OCI-LY3 (cell line): ENCODE data around the gene EARS2.

ENCODE experiments used
- H2AFZ ChIP-seq: fragments of 200-600, 300-600 bp; shearing (Covaris generic); 2 replicates; pipeline ENCODE4 v1.6.0; 2014; ENCODE audit warnings: antibody characterized with exemption, low read depth, low read length
- H3K27ac ChIP-seq: fragments of 200-600, 300-600 bp; sonication (generic); 2 replicates; pipeline ENCODE4 v1.5.1; 2014; ENCODE audit warnings: mild to moderate bottlenecking, low read length, moderate library complexity, mixed read lengths
- H3K27me3 ChIP-seq: fragments of 200-600, 300-600 bp; sonication (generic); 2 replicates; pipeline ENCODE4 v1.6.1; 2014; ENCODE audit warnings: low read depth, low read length, mixed read lengths
- H3K36me3 ChIP-seq: fragments of 200-600, 300-600 bp; sonication (generic); replicated peaks from 2 replicates; pipeline ENCODE3; 2014; ENCODE audit warnings: low read depth, low read length, mixed read lengths
- H3K4me1 ChIP-seq: fragments of 300-600, 200-600 bp; sonication (generic); 2 replicates; pipeline ENCODE4 v1.6.1; 2014; ENCODE audit warnings: low read length, mixed read lengths
- H3K4me2 ChIP-seq: fragments of 200-600, 300-600 bp; sonication (generic); 2 replicates; pipeline ENCODE4 v1.6.1; 2014; ENCODE audit warnings: low read length, mixed read lengths
- H3K4me3 ChIP-seq: fragments of 300-600, 200-600 bp; sonication (generic); 2 replicates; pipeline ENCODE4 v1.5.1; 2014; ENCODE audit warnings: antibody characterized with exemption, mild to moderate bottlenecking, low read length, moderate library complexity
- H3K79me2 ChIP-seq: fragments of 300-600, 200-600 bp; shearing (Covaris generic); 2 replicates; pipeline ENCODE4 v1.6.1; 2014; ENCODE audit warnings: mild to moderate bottlenecking, low read length, mixed read lengths
- H3K9ac ChIP-seq: fragments of 300-600, 200-600 bp; shearing (Covaris generic); 2 replicates; pipeline ENCODE4 v1.6.0; 2014; ENCODE audit warnings: mild to moderate bottlenecking, low read length, moderate library complexity
- H3K9me3 ChIP-seq: fragments of 200-600, 300-600 bp; shearing (Covaris generic); 2 replicates; pipeline ENCODE4 v1.6.1; 2014; ENCODE audit warnings: low read length, mixed read lengths; ENCODE audit not compliant: insufficient read depth
- H4K20me1 ChIP-seq: fragments of 200-600, 300-600 bp; sonication (generic); 2 replicates; pipeline ENCODE4 v1.6.1; 2016; ENCODE audit warnings: low read length, mixed read lengths; ENCODE audit not compliant: insufficient read depth
- EZH2phosphoT487 ChIP-seq: fragments of 200-600 bp; shearing (Covaris generic); IDR thresholded peaks from 2 replicates; pipeline ENCODE4 v1.6.1; 2018; ENCODE audit warnings: antibody characterized with exemption, mixed run types, low read depth
- TF ChIP-seq, protein P1 (sequence below): fragments of 200-600, 300-600 bp; sonication (generic); IDR thresholded peaks from 2 replicates; pipeline ENCODE4 v1.5.1; 2014; ENCODE audit warnings: antibody characterized with exemption, low read length, low read depth

EARS2 gene

DNA sequence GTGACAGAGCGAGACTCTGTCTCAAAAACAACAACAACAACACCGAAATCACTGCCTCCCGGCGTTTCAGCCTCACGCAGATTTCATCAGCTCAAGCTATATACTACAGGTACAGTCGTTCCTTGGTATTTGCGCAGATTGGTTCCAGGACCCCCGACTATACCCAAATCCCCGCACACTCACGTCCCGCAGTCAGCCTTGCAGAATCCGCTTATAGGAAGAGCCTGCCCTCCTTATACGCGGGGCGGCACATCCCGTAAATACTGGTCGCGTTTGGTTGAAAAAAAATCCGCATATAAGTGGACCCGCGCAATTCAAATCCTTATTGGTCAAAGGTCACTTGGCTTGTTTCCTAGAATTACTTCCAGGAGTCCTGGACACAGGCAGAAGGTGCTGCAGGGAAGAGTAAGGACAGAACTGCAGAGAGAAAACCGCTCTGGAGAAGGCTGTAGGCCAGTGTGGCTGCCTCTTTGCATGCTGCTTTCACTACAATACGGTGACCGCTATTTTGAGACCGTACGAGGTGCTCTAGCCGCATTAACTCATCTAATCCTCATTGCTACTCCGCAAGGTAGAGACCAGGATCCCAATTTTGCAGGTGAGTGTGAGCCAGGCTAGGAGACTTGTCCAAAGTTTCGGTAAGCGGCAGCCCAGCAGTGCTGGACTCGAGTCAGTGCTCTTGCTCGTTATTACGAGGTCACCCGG, 38.2 kb upstream of the EARS2 start:
- H3K79me2 ChIP-seq: peaks cover 56% of the 10 kb centered on the region
- peak overlapping the region; percentile 83 for H3K4me2 ChIP-seq
- no peaks in the 10 kb centered on the region for H3K9me3 ChIP-seq
- peak overlapping the region; percentile 94 for H3K4me3 ChIP-seq
- peaks cover 22% of the 10 kb centered on the region for H3K36me3 ChIP-seq
- H3K27me3 ChIP-seq: no peaks in the 10 kb centered on the region
- H4K20me1 ChIP-seq: peaks cover 17% of the 10 kb centered on the region
- H3K9ac ChIP-seq: peak overlapping the region; percentile 87
- H3K4me1 ChIP-seq: peaks cover 18% of the 10 kb centered on the region
- no peak overlapping the region for H2AFZ ChIP-seq
- peak overlapping the region; percentile 44 for H3K27ac ChIP-seq
- TF ChIP-seq, protein P1, sequence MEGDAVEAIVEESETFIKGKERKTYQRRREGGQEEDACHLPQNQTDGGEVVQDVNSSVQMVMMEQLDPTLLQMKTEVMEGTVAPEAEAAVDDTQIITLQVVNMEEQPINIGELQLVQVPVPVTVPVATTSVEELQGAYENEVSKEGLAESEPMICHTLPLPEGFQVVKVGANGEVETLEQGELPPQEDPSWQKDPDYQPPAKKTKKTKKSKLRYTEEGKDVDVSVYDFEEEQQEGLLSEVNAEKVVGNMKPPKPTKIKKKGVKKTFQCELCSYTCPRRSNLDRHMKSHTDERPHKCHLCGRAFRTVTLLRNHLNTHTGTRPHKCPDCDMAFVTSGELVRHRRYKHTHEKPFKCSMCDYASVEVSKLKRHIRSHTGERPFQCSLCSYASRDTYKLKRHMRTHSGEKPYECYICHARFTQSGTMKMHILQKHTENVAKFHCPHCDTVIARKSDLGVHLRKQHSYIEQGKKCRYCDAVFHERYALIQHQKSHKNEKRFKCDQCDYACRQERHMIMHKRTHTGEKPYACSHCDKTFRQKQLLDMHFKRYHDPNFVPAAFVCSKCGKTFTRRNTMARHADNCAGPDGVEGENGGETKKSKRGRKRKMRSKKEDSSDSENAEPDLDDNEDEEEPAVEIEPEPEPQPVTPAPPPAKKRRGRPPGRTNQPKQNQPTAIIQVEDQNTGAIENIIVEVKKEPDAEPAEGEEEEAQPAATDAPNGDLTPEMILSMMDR: no peak
- TF ChIP-seq EZH2phosphoT487: no peak

GRCh38 chr16:23594186-23594585, 37.0 kb upstream of the EARS2 start:
- TF ChIP-seq, protein P1: no peak
- no peak for TF ChIP-seq EZH2phosphoT487
- Histone ChIP-seq H3K79me2 (peaks cover 67% of the 10 kb centered on the region), H3K9ac (no peak overlapping the region)

GRCh38 chr16:23590181-23590580, 33.0 kb upstream of the EARS2 start:
- Histone ChIP-seq H3K4me1 (peaks cover 7% of the 10 kb centered on the region), H3K36me3 (peaks cover 40% of the 10 kb centered on the region), H3K9me3 (no peaks in the 10 kb centered on the region), H4K20me1 (peaks cover 22% of the 10 kb centered on the region), H3K79me2 (peaks cover 83% of the 10 kb centered on the region), H3K4me3 (no peak overlapping the region), H3K27ac (no peak overlapping the region), H2AFZ (no peak overlapping the region), H3K9ac (no peak overlapping the region), H3K4me2 (no peak overlapping the region), H3K27me3 (no peaks in the 10 kb centered on the region)
- TF ChIP-seq, protein P1: no peak
- no peak for TF ChIP-seq EZH2phosphoT487

More at GRCh38 chr16:23594186-23594585, 37.0 kb upstream of the EARS2 start:
- no peaks in the 10 kb centered on the region for H3K9me3 ChIP-seq
- no peak overlapping the region for H3K4me3 ChIP-seq
- H3K4me1 ChIP-seq: peaks cover 18% of the 10 kb centered on the region
- H3K4me2 ChIP-seq: no peak overlapping the region
- H4K20me1 ChIP-seq: peaks cover 17% of the 10 kb centered on the region
- H2AFZ ChIP-seq: no peak overlapping the region
- no peak overlapping the region for H3K27ac ChIP-seq
- H3K27me3 ChIP-seq: no peaks in the 10 kb centered on the region
- peaks cover 27% of the 10 kb centered on the region for H3K36me3 ChIP-seq

DNA sequence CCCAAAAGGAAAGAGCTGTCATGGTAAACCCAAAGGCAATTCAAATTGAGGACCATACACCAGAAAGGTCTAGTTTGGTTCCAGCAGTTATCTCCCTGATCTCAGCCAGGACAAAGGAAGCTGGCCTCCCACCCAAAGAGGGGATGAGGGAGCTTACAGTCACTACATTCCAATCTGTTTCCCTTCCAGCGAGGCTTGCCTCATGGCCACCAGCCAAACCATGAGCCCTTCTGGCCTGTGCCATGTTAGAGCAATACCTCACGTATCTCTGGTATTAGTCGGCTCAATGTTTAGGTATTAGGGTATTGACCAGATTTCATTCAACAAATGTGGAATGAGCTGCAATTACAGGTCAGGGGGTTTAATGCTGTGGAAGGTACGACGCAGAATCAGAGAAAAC, 30.6 kb upstream of the EARS2 start:
- Histone ChIP-seq H3K4me1 (no peaks in the 10 kb centered on the region), H3K27ac (no peak overlapping the region), H4K20me1 (peaks cover 19% of the 10 kb centered on the region), H3K9ac (no peak overlapping the region), H3K9me3 (no peaks in the 10 kb centered on the region), H2AFZ (no peak overlapping the region), H3K4me3 (no peak overlapping the region), H3K4me2 (no peak overlapping the region), H3K36me3 (peaks cover 44% of the 10 kb centered on the region), H3K27me3 (no peaks in the 10 kb centered on the region), H3K79me2 (peaks cover 60% of the 10 kb centered on the region)
- TF ChIP-seq, protein P1: no peak
- TF ChIP-seq EZH2phosphoT487: no peak
